Measurements from ENCODE around the gene DNPH1.

DNPH1 gene, protein sequence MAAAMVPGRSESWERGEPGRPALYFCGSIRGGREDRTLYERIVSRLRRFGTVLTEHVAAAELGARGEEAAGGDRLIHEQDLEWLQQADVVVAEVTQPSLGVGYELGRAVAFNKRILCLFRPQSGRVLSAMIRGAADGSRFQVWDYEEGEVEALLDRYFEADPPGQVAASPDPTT

DNA sequence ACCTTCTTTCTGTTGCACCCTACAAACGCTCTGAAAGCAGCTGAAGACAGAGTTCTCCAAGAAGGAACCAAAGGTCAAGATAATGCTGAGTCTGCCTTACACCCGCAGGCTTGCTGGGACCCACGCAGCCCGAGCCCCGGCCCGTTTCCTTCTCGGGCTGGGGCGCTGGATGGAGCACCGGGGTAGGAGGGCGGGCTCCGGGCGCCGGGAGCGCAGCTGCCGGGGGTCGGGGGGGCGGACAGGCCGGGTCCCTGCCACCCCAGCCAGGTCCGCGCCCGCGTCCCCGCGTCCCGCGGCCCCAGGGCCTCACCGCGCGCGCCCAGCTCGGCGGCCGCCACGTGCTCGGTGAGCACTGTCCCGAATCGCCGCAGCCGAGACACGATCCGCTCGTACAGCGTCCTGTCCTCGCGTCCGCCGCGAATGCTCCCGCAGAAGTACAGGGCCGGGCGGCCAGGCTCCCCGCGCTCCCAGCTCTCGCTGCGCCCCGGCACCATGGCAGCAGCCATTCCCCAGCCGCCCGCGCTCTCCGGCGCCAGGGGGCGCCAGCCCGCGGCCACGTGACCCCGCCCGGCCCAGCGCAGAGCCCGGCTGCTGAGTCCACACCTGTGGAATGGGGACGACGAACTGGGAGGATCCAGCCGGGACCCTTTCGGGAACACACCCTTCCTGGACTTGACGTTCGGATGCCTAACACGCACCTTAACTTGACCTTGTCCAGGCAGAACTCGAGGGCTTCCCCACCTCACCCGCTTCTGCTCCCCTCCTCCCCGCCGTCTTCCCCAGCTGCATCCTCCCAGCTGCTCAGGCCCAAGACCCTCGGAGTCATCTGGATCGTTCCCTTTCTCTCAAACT lies at the start of gene DNPH1:
Gene DNPH1 (minus strand): TSS at position 531 of the 852 bp plus-strand sequence. CDS start 25 bp downstream, at position 506.
- DNase-seq, result no peak

DNA sequence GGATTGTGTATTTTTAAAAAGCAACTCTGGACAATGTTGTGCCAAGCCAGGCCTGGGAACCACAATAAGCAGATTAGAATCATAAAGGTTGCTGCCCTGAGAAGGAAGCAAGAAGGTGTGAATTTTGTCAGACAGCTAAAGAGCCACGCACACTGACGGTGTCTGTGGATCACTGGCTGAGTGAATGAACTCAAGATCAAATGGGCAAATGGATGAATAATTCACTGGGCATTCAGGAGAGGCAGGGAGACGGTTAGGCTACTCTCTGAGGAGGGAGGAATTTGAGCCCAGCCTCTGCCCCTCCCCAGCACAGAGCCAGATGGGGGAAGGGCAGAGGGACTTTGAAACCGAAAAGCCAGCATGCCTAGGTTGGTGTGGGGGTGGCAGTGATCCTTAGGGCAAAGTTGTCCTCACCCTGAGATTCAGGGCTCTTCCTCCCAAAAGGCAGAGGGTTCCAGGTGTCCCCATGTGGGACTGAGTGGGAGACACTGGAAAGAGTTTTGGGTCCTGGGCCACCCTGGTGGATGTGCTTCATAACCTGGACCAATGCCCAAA lies 49.3 kb upstream of the DNPH1 start:
- DNase-seq, result no peak

DNA sequence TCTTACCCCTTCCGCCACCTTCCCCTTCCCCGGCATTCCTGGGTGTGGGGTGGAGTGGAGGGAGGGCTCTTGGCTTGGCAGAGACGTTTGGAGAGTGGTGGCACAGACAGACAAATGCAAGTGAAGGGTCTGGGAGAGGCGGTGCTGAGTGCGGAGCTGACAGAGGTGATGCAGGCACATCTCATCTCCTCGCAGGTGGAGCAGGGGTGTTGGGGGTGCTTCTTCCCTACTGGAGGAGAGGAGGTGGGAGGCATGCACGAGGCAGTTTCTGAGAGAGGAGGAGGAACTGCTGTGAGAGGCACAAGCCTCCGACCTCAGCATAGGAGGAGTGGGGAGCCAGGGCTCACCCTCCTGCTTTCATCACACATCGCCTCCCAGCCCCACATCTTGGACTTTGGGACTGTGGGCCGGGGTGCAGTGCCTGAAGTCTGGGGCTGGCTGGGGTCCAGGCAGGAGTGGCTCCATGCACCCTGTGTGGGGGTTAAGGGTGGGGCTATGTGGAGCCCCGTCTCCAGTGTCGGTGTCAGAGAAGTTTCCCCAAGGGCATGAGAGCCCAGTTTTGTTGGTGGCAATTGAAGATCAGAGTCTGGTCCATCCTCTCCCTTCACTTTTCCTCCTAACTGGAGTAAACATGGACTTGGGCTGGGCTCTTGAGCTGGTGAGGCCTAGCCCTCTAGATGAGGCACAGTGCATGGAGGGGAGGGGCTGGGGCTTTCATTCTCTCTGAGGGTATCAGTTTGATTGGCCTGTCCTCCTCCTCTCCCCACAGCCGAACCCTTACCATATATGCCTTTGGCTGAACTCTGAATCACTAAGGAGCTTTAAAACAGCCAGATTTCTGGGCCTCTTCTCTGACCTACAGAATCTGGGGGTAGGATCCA lies 48.6 kb upstream of the DNPH1 start:
- no peak for DNase-seq

DNA sequence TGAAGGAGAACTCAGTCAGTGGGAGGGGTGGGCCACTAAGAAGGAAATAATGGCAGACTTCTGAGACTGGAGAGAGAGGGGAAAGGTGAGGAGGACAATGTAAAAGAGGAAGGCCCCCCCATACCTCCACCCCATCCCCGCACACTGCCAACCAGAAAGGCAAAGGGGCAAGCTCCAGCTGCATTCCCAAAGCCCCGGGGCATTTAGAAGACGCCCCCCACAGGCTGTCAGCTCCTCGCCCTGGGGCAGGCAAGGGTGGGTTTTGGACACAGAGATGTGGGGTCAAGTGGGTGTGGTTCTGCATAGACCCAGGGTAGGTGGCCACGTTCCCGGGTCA lies 48.0 kb upstream of the DNPH1 start:
- DNase-seq, result no peak

DNA sequence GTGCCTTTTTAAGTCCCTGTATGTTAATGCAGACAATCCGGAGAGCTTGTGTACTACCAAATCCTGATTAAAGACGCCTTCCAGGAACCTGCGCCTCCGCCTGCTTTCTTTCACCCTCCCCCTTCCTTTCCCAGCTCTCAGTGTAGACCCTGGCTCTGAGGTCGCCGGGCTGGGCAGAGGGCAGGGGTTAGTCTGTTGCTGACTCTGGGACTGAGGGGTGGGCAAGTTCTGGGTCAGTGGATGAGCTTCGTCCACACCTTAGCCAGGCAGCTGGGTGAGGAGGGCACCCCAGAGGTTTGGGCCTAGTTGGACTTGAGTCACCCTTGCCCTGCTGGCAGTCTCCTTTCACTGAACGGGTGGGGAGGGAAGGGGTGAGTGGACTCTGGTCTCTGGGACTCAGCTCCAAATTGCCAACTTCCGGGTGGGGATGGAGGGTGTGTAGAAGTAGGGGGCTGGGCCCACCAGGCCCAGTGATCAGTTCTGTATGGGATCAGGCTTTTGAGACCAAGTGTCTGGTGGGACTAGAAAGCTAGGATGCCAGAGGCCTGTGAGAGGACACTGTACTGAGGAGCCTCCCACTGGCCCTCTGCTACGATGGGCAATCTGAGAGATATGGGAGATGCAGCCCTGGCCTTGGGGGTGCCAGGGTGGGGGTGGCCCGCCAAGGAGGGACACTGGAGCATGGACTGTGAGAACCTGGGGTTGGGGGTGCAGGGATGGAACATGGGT lies 47.5 kb upstream of the DNPH1 start:
- DNase-seq, result no peak

DNA sequence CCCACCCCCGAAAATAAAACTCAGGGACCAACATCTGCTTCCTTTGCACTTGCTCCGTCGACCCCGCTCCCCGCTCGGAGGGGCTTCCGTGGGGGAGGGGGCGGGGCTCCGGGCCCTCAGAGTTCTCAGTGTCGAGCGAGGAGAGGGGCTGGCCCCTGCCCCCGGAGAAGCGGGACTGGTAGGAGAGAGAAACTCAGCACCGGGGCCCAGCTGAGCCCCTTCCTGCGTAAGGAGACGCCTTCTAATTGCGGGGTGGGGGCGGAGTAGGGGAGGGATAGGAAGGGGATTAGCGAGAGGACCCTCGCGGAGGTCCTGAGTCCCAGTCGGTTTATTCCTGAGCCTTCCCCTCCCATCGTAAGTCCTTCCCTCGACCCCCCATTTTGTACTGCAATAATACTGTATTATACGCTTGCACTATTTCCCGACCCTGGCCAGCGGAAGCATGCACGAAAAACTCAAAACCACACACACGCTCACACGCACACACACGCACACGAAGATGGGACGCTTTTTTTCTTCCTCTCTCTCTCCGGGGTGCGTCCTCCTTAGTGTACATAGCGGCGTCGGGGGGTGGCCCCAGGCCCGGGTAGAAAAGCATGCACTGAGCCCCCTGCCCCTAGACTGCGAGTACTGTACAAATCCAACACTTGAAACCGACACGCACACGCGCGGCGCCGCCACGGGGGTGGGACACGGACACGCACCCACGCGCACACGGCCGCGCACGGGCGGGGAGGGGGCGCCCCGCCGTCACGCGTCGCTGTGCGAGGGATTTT lies 46.7 kb upstream of the DNPH1 start:
- no peak for DNase-seq

DNA sequence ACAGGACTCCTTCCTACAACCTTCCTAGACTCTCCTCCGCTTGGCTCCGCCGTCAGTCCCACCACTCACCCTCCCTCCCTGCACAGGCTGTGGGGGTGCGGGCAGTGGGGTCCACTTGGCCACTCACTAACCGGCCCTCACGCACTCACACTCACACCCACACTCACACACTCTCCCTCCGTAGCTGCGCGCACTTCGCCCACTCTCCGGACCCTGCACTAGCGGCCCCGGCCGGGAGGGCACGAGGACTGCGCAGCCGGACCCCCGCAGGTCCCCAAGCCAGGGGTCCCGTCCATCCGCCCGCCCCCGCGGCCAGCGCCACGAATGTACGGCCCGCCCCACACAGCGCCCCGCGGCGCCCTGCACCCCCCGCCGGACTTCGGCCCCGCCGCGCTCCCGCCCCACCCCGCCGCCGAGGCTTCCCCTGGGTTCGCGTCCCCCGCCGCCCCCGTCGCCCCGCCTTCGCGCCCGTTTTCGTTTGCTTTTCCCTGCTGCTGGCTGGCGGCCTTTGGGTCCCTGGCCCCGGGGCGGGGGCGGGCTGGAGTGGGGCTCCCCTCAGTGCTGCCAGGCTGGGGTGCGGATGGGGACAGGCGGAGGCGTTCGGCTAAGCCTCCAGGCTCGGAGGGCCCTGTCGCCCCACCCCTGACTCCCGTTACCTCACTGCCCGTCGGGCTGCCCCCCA lies 45.8 kb upstream of the DNPH1 start:
- DNase-seq, result no peak

DNA sequence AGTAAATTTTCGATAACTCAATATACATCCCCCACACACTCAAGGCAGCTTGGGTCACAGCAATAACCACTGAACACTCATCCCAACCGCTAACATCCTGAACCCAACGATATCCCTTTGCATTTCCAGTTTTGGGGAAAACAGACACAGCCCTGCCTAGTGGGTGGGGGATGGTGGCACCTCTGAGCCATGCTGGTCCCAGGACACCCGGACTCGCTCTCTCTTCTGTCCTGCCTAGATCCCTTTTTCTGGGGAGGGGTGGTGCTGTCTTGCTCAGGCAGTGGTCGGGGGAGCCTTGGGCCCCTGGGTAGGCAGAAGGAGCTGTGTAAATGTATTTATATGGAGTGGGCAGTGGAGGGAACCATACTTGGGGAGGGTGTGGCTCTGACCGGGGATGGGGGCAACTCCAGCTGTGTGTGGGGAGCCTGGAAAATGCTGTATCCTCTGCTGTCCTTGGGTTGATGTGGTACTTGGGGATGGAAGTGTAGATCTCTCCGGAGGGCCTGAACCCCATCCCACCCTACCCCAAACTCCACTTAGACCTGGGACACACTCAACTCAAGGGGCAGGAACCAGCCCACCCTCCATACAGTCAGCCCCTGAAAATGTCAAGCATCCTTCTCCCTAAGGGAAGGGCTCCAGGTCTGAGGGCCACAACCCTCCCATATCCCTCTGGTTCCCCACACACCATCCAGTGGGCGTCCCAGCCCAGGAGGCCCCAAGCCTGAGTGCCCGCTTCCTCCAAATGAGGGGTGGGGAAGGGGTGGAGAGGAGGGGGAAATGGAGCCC lies 45.0 kb upstream of the DNPH1 start:
- DNase-seq, result no peak

DNA sequence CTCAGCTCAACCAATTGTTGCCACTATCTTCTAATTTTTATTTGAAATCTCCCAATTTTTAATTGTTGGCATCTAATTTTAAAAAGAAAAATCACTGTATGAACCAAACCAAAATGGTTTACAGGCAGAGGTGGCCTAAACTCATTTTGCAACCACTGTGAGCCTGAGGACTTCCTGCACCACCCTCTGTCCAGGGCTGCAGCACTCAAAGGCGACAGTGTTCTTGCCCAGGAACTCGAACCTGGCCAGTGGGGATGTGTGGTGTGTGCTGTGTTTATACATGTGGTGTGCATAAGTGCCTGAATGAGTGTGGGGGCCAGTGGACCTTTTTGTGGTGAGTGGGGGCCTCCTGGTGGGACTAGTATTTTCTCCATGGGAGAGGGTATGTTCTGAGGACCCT lies 44.4 kb upstream of the DNPH1 start:
- no peak for DNase-seq

DNA sequence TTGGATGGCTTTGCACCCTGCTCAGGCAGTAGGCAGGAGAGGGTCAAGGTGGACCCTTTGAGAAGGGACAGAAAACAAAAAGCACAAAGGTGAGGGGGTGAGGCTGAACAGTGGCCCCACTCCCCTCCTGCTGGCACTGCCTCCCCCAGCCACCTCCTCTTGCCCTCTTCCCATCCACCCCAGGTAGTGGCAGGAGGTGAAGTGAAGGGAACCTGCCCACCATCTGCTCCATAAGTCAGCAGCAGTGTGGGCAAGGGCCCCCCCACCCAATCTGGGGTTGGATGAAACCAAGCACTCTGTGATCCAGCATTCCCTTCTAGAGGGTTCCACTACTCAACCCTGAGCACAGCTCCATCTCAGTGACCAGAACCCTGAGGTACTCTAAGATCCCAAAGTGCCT lies 42.7 kb upstream of the DNPH1 start:
- DNase-seq, result no peak

DNA sequence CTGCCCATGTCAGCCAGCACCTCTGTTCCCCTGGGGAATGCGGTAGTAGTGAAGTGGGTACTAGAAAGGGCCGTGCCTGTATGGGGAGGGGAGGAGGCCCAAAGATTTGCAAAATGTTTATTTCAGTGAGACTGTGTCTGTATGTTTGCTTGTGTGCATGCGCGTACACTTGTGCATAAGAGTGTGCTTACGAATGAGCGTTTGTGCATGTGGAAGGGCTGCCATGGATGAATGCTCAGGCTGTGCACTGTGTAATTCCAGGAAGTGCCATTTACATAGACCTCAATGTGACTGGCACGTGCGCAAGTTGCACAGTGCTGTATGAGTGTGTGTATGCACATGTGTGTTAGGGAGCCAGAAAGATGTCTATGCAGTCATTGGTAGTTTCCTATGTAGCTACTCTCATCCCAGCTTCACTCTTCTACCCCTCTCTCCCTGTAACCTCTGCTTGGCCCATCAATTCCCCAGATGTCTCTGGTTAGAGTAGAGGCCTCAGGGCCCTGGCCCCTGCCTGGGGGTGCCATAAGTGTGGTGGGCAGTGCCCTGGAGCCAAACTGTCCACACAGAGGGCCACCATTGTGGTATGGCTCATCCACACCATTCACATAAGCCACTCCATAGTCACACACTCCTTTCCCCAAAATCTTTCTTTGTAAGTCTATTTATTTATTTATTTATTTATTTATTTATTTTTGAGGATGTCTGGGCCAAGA lies 42.0 kb upstream of the DNPH1 start:
- no peak for DNase-seq

DNA sequence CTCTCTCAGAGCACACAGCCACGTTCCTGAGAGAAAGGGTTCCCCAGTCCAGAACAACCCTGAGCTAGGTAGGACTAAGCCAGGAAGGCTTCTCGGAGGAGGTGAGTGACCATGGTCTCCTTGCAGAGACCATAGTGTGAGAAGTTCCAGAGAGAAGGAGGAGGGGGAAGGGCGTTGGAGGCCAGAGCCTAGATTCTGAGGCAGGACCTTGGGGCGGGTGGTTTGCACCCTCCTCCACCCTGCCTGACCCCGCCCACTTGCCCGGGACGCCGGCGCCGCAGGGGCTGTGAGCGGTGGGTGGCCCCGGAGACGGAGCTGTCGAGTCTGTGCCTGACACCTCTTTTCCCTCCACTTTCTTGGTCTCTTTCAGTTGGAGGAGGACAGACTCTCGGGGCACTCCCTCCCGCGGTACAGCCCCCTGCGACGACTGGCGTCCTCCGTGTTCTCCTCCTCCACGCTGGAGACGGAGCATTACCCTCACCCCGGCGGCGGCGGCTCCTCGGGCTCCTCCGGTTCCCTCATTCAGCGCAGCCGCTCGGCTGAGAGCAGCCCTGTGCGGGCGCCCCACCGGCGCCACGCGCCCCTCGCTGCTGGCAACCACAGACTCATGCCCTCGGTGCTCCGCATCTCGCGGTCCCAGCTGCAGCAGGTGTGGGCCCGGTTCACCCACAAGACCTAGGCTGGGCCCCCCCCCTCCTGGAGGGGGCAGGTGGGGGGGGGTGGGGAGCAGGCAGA lies 40.2 kb upstream of the DNPH1 start:
- no peak for DNase-seq

DNA sequence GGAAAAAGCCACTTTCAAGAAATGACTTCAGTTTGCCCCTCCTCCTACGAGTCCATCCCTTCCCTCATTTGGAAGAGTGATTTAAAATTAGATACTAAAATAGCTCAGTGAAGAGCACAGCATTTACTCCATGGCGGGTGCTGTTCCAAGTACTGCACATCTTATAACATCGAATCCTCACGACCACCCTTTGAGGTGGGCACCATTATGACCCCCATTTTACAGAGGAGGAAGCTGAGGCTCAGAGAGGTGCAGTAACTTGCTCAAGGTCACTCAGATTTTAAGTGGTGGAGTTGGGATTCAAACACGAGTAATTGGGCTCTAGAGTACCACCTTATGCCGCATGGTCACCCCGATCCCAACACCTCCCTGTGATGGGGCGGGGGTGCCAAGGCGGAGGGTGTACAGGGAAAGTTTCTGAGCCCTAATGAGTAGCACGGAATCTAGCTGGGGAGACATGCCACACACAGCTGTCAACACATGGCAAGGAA lies 39.5 kb upstream of the DNPH1 start:
- no peak for DNase-seq

DNA sequence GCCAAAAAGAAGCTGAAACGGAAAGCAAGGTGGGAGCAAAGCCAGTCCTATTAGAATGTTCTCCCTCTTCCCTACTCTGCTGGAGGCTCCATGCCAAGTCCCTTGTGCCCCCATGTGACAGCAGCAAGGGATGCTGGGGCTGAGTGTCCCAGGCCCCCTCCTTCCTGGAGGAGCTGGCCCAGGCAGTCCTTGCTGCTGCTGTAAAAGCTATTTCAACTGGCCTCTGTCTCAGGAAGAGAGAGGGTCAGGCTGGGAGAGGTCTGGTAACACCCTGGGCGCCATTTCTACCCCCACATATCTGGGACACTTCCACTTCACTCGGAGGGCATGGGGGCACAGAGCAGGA lies 39.0 kb upstream of the DNPH1 start:
- no peak for DNase-seq

DNA sequence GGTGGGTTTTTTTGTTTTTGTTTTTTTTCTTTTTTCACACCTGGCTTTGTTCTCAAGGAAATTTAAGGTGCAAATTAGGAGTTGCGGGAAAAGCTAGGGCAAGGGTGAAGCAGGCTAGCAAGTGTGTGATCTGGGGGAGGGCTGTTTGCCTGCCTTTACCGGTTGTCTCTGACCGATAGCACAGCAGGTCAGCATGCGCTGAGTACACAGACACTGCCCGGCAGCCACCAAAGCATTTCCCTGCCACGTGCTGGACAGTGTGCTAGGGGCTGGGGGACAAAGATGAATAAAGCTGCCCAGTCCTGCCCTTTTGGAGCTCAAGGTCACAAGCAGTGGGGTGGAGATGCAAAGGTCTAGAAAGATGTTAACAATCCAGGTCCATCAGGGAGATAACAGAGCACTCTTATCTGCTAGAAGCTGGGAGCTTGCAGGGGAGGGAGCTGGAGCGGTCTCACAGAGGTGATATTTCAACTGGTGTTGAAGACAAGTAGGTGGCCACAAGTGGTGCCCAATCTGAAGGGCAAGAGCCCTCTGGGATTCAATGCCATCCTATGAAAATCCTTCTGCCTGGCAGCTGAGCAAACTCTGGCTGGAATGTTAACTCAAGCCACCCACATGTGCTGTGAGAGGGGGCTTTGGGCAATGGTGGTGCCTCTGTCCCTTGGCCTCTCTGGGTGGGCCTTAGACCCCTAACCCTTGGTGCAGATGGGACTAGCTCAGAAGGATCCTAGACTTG lies 38.5 kb upstream of the DNPH1 start:
- DNase-seq, result no peak

DNA sequence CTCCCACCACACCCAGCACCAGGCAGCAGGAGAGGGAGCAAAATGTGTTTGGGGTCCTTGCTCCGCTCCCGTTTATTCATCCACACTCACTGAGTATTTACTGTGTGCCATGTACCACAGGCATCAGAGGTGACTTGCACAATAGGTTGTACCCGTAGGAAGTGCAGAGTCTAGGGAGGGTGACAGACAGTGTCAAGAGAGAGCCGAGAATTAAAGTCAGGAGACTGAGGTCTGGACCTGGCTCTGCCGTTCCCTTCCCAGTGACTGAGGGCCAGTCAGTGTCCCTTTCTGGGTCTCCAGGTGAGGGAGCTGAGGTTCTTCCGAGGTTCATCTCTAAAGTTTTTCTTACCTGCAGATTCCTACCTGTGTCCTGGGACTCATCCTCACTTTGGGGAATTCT lies 36.3 kb upstream of the DNPH1 start:
- DNase-seq, result no peak

DNA sequence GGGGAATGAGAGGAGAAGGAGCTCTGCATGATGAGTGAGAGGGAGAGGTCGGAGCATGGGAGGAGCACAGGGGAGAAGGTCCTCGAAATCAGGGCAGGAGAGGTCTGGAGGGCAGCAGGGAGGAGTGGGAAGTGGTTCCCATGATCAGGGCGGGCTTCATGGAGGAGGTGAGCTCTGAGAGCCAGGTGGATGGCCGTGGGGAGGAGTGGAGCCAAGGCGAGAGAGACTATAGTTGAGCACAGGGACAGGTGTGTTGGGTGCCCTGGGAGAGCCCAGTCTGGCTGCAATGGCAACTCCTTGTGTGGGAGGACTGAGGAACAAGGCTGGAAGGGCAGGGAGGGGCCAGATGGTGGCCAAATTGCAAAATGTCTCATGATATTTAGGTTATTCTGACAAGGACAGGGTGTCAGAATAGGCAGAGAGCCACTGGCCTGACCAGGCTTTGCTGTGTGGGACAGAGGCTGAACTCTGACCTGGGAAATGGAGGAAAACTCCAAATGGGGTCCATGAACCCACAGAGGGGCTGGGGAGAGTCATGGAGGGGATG lies 35.4 kb upstream of the DNPH1 start:
- no peak for DNase-seq
